Coronary artery (tissue), 2 donors: ENCODE results near the gene TRIP13.
A peak's percentile ranks its signal among the peaks of the same experiment; 100 is the strongest.
"Not testable (repeated sequence)": the region's sequence is repeated elsewhere in the genome, so short reads cannot be mapped to it uniquely, and the experiment has no call there.

Source experiments
- DNase-seq: peaks from one replicate; pipeline ENCODE4 v3.0.0-alpha.2; 2017; ENCODE audit warnings: low spot score
- H3K27ac ChIP-seq, 2 donors: fragments of 200-600 bp; sonication (generic); one replicate each; pipeline ENCODE4 v1.5.1; 2016 to 2019
- H3K4me3 ChIP-seq: fragments of 200-600 bp; sonication (generic); 2 replicates; pipeline ENCODE4 v1.5.1; 2016; ENCODE audit warnings: mild to moderate bottlenecking, moderate library complexity
- CTCF ChIP-seq: fragments of 200-600 bp; sonication (generic); IDR thresholded peaks from one replicate; pipeline ENCODE4 v1.5.1; 2019; ENCODE audit warnings: antibody characterized with exemption

The TRIP13 gene

GRCh38 chr5:892394-893136 is at the start of gene TRIP13, which contains the start of gene BRD9:
Gene TRIP13, plus strand, starts transcription at chr5:892884. Its CDS starts 115 bp downstream, at chr5:892999.
Gene BRD9, minus strand, starts transcription at chr5:892801. Its CDS starts 144 bp downstream, at chr5:892657.
- no peak for TF ChIP-seq CTCF
- DNase-seq, result peak; percentile 86
- Histone ChIP-seq H3K4me3 (peak within 1 kb of the TSS; percentile 87), H3K27ac (peak within 1 kb of the TSS; percentile 72 to 87)

GRCh38 chr5:843371-843770 is 49.3 kb upstream of the TRIP13 start:
- H3K4me3 ChIP-seq, DNase-seq, H3K27ac ChIP-seq: not testable (repeated sequence)

- H3K4me3 ChIP-seq, DNase-seq, H3K27ac ChIP-seq: not testable (repeated sequence)
These were observed 48.8 kb upstream of the TRIP13 start for GRCh38 chr5:843926-844325.

DNA sequence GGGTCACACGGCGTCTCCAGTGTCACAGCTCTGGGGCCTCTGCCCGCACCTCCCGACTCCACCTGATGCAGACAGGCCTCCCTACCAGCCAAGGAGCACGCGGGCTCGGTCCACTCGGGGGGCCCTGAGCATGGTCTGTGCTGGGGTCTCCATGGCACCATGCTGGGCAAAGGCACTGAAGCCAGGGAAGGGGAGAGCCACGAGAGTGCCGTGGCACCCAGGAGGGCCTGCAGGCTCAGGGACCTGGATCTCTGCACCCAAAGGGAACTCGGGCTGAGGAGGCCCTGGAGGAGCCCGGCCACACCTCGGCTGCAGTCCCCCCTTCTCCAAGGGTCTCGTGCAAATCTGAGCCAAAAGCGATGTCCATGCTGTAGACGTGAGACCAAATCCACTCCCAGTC is 48.3 kb upstream of the TRIP13 start:
- DNase-seq, H3K27ac ChIP-seq, H3K4me3 ChIP-seq: not testable (repeated sequence)

GRCh38 chr5:845031-845675 is 47.5 kb upstream of the TRIP13 start:
- H3K4me3 ChIP-seq, H3K27ac ChIP-seq, DNase-seq: not testable (repeated sequence)

DNA sequence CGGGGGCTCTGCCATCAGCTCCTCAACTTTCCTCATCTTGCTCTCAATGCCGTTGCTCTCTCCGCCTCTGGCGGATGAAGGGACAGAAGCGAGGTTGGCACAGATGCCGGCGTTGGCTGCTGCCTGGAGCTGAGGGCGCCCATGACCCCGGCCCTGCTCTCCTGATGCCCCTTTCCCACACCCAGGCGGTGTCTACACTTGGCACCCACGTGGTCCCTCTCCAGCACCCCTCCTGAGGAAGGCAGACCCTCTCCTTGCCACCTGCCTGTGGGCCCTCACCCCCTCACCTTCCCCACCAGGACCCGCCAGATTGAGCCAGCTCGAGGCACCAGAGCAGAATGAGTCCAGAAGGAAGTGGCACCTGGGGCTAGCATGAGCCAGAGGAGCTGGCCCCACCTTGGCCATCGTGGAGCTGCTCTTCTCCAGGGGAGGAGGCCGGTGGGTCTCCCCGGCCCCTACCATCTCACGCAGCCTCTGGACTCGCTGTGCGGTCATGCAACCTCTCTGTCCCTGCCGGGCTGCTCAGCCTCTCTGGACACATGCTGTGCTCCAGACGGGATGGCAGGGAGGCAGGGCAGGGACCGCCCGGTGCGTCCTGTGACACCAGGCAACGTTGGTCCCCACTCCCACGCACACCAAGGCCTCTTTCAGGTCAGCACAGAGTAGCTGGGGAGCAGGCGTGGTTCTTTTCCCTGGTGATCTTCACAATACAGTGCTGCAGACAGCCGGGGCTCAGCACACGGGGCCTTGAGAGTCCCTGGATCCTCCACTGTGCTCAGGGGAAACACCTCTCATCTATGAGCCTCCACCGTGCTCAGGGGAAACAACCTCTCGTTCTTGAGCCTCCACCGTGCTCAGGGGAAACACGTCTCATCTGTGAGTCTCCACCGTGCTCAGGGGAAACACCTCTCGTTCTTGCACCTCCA is 46.7 kb upstream of the TRIP13 start:
- H3K27ac ChIP-seq, H3K4me3 ChIP-seq, DNase-seq: not testable (repeated sequence)

- not testable (repeated sequence) for DNase-seq, H3K27ac ChIP-seq, H3K4me3 ChIP-seq
These were observed 46.0 kb upstream of the TRIP13 start for GRCh38 chr5:846602-847091.

- DNase-seq, result not testable (repeated sequence)
These were observed 45.5 kb upstream of the TRIP13 start for GRCh38 chr5:847212-847611.

DNA sequence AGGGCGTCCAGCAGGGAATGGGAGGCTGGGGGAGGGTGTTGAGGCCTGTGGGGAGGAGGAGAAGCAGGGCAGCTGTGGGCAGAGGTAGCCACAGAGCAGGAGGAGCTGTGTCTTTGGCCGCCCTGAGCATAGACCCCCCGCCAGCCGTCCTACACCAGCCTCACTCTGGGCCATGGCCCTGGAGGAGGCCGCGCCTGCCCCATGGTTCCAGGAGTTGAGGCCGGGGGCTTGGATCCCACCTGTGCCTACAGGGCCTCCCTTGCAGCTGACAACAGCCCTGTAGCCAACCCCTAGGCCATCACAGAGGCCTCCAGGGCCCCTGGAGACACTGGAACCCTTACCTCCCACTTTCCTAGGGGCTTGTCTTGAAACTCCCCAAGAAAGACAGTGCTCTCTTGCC is 44.9 kb upstream of the TRIP13 start:
- not testable (repeated sequence) for H3K27ac ChIP-seq, DNase-seq, H3K4me3 ChIP-seq

More at GRCh38 chr5:847212-847611, 45.5 kb upstream of the TRIP13 start:
- not testable (repeated sequence) for H3K27ac ChIP-seq, H3K4me3 ChIP-seq

DNA sequence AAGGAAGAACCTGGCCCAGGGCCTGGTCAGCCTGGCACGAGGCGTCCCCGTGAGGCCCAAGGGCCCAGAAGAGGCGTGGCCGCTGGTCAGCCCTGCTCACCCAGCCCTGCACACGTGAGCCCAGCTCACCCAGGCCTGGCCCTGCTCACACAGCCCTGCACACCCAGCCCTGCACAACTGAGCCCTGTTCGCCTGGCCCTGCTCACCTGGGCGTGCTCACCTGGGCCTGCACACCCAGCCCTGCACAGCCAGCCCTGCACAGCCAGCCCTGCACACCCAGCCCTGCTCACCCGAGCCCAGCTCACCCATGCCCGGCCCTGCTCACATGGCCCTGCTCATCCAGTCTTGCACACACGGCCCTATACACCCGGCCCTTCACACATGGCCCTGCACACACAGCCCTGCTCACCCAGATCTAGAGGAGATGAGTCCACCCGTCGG is 44.0 kb upstream of the TRIP13 start:
- Histone ChIP-seq H3K4me3 (no peak overlapping the region), H3K27ac (no peak overlapping the region)
- DNase-seq, result no peak
- no peak for TF ChIP-seq CTCF
